22Rv1 (cell line): ENCODE measurements around the gene DNAJC25.

Experiments used
- ZFX ChIP-seq: fragments of 450-650 bp; IDR thresholded peaks from 2 replicates; pipeline ENCODE4 v1.6.1; 2017; ENCODE audit warnings: antibody characterized with exemption, borderline replicate concordance
- TF ChIP-seq, protein P1 (sequence below): fragments of 450-650 bp; IDR thresholded peaks from 2 replicates; pipeline ENCODE4 v1.5.1; 2017; ENCODE audit warnings: mild to moderate bottlenecking

DNA sequence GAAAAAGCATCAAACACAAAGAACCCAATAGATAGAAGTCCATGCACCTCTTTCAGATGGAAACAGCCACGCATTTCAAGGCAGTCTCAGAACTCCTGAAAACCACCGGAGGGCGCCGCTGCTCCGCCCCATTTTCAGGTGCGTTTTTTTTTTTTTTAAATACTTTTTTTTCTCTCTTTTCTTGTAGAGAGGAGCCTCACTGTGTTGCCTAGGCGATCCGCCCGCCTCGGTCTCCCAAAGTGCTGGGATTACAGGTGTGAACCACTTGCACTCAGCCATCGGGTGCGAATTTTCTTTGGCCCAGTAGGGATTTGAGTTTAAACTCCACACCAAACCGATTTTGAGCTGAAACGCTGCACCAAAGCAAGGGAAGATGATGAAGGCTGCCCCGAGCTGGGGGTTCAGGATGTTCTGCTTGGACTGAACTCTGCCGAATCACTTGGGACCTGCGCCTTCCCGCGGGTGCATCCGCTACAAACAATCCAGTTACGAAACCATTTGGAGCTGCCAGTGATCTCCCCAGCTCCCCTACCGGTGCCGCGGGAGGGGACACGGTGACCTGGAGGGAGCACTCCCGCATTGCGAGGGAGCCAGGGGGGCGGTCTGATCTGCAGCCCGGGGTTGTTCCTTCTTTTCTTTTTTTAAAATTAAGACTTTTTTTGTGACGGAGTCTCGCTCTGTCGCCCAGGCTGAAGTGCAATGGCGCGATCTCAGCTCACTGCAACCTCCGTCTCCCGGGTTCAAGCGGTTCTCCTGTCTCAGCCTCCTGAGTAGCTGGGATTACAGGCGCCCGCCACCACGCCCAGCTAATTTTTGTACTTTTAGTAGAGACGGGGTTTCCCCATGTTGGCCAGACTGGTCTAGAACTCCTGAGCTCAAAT, 33.0 kb upstream of the DNAJC25 start:
- TF ChIP-seq, protein P1, sequence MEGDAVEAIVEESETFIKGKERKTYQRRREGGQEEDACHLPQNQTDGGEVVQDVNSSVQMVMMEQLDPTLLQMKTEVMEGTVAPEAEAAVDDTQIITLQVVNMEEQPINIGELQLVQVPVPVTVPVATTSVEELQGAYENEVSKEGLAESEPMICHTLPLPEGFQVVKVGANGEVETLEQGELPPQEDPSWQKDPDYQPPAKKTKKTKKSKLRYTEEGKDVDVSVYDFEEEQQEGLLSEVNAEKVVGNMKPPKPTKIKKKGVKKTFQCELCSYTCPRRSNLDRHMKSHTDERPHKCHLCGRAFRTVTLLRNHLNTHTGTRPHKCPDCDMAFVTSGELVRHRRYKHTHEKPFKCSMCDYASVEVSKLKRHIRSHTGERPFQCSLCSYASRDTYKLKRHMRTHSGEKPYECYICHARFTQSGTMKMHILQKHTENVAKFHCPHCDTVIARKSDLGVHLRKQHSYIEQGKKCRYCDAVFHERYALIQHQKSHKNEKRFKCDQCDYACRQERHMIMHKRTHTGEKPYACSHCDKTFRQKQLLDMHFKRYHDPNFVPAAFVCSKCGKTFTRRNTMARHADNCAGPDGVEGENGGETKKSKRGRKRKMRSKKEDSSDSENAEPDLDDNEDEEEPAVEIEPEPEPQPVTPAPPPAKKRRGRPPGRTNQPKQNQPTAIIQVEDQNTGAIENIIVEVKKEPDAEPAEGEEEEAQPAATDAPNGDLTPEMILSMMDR, result peak; percentile 90
- no peak for TF ChIP-seq ZFX
